Mammary epithelial cell (primary cell): ENCODE measurements around the gene ANO2.

Experiments
- CTCF ChIP-seq, 2 donors: IDR thresholded peaks in 1 of 2; conservative IDR thresholded peaks in 1 of 2; 2 replicates each; pipeline ENCODE4 v1.5.1; 2011 to 2012; ENCODE audit warnings: inconsistent platforms in 2 of 2, low read length in 2 of 2, mild to moderate bottlenecking in 2 of 2, control low read depth in 1 of 2, low read depth in 1 of 2; ENCODE audit not compliant: insufficient read depth in 1 of 2; ENCODE audit errors: extremely low read depth in 1 of 2
- EZH2 ChIP-seq: IDR thresholded peaks from 2 replicates; pipeline ENCODE4 v1.6.1; 2012; ENCODE audit warnings: low read length, inconsistent platforms, borderline replicate concordance

- no peak for TF ChIP-seq EZH2
- TF ChIP-seq CTCF (conservative IDR thresholded peaks at IDR 0.05 in 1 of 2, IDR thresholded peaks at IDR 0.05 in 1 of 2; ENCODE audit: extremely low read depth in 1 of 2, insufficient read depth in 1 of 2, low read depth in 1 of 2, low read length in 2 of 2) = no peak
Measured at GRCh38 chr12:5587711-5588121, 357.3 kb downstream of the ANO2 start.
